ENCODE data around the gene SEMG2.

The SEMG2 gene, protein sequence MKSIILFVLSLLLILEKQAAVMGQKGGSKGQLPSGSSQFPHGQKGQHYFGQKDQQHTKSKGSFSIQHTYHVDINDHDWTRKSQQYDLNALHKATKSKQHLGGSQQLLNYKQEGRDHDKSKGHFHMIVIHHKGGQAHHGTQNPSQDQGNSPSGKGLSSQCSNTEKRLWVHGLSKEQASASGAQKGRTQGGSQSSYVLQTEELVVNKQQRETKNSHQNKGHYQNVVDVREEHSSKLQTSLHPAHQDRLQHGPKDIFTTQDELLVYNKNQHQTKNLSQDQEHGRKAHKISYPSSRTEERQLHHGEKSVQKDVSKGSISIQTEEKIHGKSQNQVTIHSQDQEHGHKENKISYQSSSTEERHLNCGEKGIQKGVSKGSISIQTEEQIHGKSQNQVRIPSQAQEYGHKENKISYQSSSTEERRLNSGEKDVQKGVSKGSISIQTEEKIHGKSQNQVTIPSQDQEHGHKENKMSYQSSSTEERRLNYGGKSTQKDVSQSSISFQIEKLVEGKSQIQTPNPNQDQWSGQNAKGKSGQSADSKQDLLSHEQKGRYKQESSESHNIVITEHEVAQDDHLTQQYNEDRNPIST

DNA sequence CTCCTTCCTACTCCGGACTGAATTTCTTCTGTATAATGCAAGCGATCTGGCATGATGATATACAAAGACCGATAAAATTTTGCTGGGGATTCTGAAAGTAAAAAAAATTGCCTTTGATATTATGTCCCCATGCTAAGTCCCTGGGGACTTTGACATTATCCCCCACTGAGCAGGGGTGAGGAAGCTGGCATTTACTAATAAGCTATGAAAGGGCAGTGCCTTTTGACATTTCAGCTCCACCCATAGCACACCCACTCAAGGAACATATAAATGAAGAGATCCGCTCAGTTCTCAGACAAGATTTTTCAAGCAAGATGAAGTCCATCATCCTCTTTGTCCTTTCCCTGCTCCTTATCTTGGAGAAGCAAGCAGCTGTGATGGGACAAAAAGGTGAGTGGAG, at the start of gene SEMG2:
TSS of gene SEMG2 (plus strand) at position 298 of the 400 bp plus-strand sequence. CDS start at position 315, 17 bp downstream.
- DNase-seq: no peak

DNA sequence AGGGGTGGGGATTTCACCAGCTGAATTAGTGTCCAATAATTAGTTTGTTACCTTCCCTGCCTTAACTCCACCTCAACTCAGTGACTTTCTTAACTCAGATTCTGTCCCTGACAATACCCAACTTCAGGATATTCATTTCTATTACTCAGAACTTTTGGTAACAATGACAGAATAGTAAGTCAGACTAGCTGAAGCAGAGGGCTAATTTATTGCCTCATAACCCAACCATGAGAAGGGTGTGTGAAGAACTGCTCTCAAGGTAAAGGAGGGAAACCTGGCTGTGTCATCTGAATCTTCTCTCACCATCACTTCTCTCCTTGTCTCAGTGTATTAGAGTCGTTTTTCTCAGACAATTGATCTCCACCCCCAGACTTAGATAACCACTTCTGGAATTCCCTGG, 47.7 kb upstream of the SEMG2 start:
- no peak for DNase-seq

DNA sequence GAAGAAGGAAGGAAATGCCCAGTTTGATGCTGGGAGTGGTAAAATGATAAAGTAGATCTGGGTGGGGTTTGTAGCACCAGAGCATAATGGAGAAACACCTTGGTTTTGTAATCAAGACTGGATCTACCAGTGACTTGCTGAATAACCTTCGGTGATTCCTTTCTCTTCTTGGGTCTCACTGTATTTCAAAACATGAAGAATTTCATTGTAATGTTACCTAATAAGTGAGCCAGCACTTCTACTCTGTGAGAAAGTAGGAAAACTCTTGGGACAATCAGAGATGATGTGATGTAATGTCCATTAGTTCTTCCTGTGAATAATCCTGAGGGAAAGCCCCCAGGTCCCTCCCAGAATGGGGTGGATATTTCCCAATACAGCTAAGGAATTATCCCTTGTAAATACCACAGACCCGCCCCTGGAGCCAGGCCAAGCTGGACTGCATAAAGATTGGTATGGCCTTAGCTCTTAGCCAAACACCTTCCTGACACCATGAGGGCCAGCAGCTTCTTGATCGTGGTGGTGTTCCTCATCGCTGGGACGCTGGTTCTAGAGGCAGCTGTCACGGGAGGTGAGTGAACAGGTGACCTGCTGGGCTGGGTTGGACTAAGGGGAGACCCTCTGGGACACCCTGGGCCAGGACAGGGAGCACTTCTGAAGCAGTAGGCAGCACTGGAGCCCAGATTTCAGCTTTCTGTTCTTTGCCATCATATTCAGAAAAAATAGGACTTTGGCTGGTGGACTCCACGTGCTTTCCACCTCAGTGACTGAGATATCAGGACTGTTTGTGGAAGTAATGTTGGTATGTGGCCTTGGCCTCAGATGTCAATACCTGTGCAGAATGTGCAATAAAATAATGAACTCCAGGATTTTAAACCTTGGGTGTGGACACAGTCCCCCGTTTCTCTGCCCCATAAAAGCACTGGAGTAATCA, 46.5 kb upstream of the SEMG2 start, which contains the start of gene PI3:
TSS of gene PI3 (plus strand) at position 469 of the 931 bp plus-strand sequence. CDS start at position 490, 21 bp downstream.
- DNase-seq: no peak

- no peak for DNase-seq
Measured at GRCh38 chr20:45176526-45177267, 44.5 kb upstream of the SEMG2 start.

DNA sequence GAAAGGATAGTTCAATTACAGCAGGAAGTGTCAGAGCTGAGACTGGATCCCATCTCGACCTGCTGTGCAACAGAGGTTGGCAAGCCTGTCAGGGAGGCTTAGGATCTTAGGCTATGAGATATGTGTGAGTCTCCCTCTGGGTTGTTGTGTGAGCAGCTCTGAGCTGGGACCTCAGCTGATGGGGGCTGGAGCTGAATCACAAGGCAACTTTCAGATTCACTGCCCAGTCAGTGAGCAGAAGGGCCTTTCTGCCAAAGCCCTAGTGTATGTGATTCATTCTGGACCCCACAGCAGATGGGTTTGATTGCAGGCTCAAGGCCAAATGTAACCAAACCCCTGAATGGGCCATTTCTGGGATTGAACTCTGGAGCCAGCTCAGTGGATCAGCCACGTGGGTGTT, 42.0 kb upstream of the SEMG2 start:
- no peak for DNase-seq

DNA sequence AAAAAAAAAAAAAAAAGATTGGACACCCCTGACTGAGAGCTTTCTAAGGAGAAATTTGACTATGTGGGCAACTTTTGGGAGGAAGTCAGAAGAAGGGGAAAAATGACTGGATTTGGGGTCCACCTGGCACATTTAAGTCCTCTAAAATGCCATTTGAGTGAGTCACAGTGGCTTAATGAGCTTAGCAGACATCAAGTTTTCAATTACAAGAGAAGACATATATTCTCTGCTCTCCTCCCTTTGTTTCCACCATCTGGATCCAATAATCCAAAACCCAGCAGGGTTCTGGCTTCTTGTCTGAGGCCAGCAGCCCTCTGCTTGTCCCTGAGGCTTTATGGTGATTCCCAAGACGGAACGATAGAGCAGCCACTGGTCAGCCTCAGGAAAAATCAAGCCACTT, 39.5 kb upstream of the SEMG2 start:
- no peak for DNase-seq

DNA sequence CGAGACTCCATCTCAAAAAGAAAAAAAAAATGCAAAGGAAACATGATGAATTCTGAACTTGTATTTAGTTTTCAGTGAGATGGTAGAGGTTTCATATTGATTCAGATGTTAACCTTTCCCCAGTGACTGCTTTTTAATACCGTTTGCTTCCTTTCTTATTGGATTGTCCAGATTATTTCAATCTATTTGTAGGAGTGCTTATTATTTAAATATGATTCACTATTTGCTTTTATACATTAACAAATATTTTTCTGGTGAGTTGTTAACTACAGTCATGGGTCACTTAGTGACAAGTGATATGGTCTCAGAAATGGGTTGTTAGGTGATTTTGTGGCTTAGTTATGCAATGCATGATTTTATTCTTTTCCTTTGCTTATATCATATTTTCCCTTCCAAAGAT, 38.1 kb upstream of the SEMG2 start:
- no peak for DNase-seq

DNA sequence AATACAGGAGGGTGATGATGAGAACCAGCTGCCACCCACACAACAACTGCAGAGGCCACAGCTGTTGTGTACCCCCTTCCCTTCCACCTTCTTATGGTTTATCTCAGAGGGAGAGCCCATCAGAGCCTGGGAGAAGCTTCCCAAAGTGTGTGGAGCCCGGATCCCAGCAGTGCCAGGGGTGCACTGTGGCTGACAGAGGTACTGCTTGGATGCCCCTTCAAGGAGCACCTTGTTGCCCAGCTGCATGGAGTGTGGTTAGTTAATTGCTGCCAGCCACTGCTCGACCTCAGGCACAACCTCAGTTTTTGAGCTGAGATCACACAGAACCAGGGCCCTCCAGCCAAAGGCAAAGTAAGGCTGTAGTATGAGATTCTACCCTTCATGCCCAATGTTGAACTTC, 33.5 kb upstream of the SEMG2 start:
- no peak for DNase-seq

GRCh38 chr20:45189067-45189609, 32.0 kb upstream of the SEMG2 start:
- DNase-seq: no peak

- DNase-seq: no peak
Measured at GRCh38 chr20:45189861-45190260, 31.3 kb upstream of the SEMG2 start.

DNA sequence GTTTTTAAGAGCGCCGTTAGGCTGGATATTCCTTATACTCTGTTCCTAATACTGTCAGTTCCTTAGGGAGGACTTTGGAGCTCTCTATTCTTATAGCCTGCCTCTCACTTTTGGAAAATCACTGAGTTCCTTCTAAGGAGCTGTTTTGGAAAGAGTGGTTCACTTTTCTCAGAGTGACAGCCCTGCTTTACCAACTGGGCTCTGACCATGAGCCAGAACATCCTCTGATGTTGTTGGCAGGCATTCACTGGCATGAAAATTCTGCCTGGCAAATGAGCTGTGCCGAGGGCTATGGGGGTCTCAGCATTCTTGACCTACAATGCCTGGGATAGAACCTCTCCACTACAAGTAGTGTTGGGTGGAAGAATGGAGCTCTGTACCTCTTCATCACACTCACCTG, 29.2 kb upstream of the SEMG2 start:
- DNase-seq: no peak

DNA sequence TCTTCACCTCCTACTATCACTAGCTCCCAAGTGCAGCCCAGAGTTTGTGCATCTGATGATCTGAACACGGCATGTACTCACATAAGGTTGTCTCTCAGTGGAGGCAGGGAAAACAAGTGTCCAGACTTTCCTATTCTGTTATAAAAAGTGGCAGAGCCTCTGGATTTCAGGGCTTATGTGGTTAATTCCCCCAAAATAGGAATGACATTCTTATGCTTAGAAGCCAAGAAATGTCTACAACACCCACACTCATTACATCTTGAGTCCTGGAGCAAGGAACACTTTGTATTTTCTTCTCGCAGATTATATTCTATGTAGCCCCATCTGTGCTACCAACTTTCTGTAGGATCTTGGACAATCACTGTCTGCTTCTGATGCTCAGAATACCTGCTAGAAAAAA, 27.8 kb upstream of the SEMG2 start:
- DNase-seq: no peak

DNA sequence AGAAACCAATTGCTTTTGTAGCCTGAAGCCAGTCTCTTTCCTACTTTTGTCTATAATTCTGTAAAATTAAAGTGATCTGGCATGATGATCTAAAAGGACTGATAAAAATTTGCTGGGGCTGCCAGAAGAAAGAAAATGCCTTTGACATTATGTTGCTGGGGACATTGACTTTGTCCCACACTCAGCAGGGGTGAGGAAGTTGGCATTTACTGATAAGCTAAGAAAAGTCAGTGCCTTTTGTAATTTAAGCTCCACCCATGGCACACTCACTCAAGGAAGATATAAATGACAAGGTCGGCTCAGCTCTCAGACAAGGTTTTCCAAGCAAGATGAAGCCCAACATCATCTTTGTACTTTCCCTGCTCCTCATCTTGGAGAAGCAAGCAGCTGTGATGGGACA, 14.4 kb upstream of the SEMG2 start, which contains the start of gene SEMG1:
TSS of gene SEMG1 (plus strand) at position 309 of the 400 bp plus-strand sequence. CDS start at position 330, 21 bp downstream.
- no peak for DNase-seq

- DNase-seq: no peak
Measured at GRCh38 chr20:45209924-45210323, 11.2 kb upstream of the SEMG2 start.

GRCh38 chr20:45211569-45212474, 9.4 kb upstream of the SEMG2 start:
- no peak for DNase-seq

GRCh38 chr20:45212836-45213235, 8.3 kb upstream of the SEMG2 start:
- DNase-seq: no peak

DNA sequence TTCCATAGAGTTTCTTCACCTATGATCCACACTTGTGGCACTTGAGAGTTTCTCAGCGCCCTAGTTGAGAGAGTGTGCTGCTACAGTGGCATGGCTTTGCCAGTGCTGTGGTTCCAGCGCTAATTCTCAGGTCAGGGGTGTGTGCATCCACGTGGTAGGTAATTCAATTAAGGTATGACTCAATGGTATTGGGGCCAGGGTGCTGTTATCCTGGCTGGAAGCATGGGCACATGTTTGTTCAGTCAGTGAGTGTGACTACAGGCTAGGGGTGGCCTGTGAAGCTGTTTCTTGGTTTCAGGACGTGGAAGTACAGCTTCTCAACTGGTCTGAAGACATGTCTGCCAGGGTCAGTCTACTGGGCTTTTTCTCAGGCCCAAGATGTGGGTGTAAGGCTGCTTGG, 3.0 kb upstream of the SEMG2 start:
- no peak for DNase-seq

GRCh38 chr20:45218636-45219035, 2.5 kb upstream of the SEMG2 start:
- no peak for DNase-seq

DNA sequence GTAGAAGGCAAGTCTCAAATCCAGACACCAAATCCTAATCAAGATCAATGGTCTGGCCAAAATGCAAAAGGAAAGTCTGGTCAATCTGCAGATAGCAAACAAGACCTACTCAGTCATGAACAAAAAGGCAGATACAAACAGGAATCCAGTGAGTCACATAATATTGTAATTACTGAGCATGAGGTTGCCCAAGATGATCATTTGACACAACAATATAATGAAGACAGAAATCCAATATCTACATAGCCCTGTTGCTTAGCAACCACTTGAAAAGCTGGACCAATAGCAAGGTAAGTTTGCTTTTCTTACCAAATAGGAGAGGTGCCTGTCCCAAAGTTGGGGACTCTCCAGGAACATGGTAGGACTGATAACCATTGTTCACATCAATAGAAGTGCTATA, 2.0 kb downstream of the SEMG2 start:
- no peak for DNase-seq

- no peak for DNase-seq
Measured at GRCh38 chr20:45226287-45226686, 5.1 kb downstream of the SEMG2 start.

Measured in activated T-cell treated with anti-CD3 and anti-CD28 coated beads, Interleukin-2, amount 50 U/mL, for 1 hour (primary cell).